NCI-H345 treated with DMSO at 0.1 percent for 48 hours (cell line): Measurements from ENCODE around the gene ADAM8.

Source experiments
- DNase-seq: peaks from one replicate; lab custom pipeline; 2025; ENCODE audit not compliant: unreplicated experiment; lab: John Stamatoyannopoulos, UW

Gene ADAM8

DNA sequence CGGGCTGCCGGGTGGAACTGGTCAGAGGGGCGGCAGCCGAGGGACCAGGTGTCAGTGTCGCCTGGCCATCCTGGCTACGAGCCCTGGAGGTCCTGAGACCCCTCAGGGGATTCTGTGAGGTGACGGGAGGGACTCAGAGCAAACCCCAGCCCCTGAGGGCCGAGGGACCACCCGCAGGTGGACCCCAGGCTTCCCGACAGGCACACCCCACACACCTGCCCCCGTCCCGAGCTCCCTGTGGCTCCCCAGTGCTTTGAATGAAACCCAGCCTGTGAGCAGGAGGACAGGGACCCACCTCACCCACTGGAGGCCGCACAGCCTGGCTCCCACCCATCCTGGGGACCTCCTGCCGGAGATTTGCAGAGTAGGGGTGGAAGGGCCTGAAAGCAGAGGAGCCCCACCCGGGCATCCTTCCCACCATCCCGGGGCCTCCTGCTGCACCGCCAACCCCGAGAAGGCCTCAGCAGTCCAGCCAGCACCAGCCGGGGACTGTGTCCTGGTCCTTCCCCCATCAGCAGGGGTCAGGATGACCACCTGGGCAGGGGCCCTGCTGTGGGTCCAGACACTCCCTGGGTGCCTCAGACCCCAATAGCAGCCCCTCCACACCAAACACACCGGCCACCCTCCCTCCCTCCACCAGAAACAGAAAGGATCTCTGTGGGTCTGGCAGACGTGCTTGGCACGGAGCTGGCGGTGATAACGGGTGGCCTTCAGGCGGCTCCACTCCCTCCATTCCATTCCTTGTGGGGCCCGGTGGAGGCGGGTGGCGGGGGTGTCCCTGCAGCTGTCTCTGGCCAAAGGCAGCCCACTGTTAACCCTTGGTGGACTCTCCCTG is 25.1 kb downstream of the ADAM8 start:
- DNase-seq = no peak

GRCh38 chr10:133249975-133250754 is 26.5 kb downstream of the ADAM8 start:
- DNase-seq = no peak

- DNase-seq = no peak
Observed at GRCh38 chr10:133249094-133249780, 27.4 kb downstream of the ADAM8 start.

DNA sequence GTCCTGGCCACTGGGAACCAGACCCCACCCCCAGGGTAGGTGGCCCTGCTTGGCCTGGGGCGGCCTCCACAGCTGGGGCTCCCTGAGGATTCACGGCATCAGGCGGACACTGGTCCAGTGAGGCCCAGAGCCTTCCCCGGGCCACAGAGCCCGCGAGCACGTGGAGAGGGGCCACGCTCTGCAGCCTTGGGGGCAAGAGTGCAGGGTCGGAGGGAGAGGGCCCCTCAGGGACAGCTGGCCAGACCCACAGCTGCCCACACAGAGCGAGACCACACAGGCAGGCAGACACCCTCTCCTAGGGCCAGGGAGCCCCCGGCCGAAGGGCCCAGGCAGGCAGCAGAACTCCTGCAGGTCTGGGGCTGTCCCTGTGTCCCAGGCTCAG is 28.3 kb downstream of the ADAM8 start:
- no peak for DNase-seq

- no peak for DNase-seq
Observed at GRCh38 chr10:133247681-133248333, 28.9 kb downstream of the ADAM8 start.

- no peak for DNase-seq
Observed at GRCh38 chr10:133246236-133246626, 30.4 kb downstream of the ADAM8 start.

DNA sequence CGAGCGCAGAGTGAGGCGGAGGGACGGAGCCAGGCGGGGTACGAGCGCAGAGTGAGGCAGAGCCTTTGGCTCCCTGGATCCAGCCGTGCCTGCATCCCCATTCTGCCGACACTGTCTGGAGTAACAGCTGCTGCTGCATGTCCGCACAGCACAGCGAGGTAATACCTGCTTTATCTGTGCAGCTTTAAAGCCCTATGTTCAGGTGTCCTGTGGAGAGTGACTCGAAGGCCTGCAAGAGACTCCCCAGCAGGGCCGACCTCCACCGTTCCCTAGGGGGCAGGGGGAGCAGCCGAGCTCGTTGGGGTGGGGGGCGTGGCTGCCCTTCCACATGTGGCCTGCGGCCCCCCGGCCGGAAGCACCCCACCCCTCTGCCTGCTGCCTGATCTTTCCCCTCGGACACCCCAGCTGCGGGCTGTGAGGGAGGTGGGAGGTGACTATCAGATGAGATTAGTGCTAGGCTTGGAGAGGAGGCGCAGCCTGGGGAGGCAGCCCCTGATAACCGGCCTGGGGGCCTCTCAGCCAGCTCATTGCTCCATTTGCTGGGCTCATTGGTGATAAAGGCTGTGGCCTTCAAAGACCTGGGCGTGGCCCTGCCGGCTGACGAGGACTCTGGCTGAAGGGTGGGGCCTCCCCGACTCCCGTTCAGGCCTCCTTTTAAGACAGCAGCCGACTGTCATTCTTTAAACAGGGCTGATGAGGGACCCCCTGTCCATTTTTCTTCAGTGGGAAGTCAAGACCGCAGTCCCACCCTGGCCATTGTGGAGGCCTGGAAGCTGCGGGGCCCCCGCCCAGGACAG is 31.0 kb downstream of the ADAM8 start:
- no peak for DNase-seq

DNA sequence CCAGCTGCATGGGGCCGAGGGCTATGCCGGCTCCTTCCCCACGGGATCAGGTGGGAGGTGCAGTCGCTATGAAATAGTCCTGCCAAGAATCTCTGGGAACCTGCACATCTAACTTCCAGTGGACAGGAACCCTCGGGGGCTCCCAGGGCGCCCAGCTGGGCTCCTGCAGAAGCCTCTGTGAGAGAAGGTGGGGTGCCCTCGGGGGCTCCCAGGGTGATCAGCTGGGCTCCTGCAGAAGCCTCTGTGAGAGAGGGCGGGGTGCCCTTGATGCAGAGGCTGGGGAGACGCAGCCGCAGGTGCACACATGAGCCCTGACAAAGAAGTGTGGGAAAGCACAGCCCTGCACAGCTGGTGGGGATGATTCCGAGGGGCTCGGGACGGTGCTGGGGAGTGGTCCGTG is 33.1 kb downstream of the ADAM8 start:
- no peak for DNase-seq

DNA sequence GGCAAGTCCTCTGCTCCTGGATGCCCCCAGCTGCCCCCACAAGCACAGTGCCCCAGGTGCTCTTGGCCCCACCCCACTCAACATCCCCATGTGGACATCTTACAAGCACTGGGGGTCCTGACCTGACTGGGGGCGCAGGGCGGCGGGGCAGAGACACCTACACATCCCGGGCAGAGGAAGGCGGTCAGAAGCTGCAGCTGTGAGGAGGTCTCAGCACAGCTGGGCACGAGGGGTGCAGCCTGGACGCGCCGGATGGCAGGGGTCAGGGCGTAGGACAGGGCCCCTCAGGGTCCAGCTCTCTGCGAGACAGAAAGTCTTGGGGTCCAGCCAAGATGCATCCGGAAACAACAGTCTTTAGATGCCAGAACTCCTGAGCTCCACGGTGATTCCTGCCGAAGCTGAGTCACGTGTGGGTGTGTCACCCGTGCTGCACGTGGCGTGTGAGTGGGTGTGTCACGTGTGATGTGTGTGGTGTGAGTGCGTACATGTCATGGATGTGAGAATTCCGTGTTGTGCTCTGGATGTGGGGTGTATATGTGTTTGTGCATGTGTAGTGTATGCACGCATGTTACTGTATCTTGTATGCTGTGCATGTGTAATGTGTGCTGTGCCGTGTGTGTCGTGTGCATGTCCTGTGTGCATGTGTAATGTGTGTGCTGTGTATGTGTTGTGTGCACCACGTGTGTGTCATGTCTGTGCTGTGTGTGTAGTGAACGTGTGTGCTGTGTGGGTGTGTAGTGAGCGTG is 33.9 kb downstream of the ADAM8 start:
- DNase-seq = no peak

DNA sequence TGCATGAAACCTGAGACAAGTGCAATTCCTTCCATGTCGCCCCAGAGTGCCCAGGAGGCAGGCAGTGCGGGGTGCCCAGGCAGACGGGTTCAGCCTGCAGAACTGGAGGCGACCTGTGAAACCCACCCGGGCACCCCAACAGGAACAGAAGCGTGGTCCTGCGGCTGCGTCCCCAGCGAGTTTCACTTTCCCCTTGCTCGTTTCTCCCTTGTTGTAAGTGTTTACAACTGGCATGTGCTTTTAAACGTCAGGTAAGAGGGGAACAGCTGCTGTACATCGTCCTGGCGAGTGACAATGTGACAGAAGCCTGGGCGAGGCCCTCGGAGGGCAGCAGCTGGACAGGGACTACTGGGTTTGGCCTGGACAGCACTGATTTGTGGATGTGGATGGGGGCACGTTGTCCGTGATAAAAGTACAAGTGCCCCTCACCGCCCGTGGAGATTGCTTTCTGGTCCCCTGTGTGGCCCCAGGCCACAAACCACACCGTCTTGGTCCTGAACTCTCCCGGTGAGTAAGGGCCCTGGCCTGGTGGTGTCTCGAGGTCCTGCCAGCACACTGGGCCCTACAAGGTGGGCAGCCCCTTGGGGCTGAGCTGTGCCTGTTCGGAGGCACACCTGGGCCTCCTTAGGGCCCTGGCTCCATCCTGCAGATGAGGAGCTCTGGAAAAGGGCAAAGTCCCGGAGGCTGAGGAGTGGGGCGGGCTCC is 35.0 kb downstream of the ADAM8 start:
- DNase-seq = no peak

- DNase-seq = no peak
Observed at GRCh38 chr10:133239990-133240389, 36.7 kb downstream of the ADAM8 start.

DNA sequence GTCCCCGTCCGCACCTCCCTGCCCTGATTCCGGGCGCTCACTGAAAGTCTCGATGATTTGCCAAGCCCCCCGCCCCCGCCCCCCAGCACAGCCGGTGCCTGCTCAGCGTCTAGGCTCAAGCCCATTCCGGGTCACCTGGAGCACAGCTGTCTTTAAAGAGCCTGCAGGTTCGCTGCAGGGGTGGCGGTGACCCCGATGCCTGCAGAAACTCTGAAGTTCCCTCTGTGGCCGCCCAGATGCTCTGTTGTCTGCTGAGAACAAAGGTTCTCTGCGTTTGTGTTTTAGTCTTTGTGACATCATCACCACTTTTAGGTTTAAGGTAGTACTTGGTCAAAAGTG is 38.2 kb downstream of the ADAM8 start:
- no peak for DNase-seq

- no peak for DNase-seq
Observed at GRCh38 chr10:133237588-133238465, 38.8 kb downstream of the ADAM8 start, which contains the start of gene VENTX. VENTX (plus strand) TSS chr10:133237855; CDS start chr10:133237915, 60 bp downstream.

DNA sequence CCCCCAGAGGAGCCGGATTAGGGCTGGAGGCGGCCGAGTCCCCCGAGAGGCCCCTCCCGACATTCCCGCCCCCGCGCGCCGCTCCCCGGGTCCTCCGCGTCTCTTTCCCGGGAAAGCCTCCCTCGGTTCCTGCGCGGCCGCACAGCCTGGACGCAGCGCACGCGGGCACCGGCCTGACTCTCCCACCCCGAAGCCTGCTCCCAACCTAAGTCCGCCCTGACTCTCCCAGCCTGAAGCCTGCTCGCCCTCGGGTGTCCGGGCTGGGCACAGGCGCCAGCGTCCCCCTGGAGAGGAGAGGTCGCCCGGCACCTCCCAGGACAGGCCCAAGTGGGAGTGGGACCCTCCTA is 39.5 kb downstream of the ADAM8 start:
- DNase-seq = no peak

GRCh38 chr10:133236401-133237240 is 40.0 kb downstream of the ADAM8 start:
- no peak for DNase-seq

- no peak for DNase-seq
Observed at GRCh38 chr10:133235932-133236331, 40.7 kb downstream of the ADAM8 start.

DNA sequence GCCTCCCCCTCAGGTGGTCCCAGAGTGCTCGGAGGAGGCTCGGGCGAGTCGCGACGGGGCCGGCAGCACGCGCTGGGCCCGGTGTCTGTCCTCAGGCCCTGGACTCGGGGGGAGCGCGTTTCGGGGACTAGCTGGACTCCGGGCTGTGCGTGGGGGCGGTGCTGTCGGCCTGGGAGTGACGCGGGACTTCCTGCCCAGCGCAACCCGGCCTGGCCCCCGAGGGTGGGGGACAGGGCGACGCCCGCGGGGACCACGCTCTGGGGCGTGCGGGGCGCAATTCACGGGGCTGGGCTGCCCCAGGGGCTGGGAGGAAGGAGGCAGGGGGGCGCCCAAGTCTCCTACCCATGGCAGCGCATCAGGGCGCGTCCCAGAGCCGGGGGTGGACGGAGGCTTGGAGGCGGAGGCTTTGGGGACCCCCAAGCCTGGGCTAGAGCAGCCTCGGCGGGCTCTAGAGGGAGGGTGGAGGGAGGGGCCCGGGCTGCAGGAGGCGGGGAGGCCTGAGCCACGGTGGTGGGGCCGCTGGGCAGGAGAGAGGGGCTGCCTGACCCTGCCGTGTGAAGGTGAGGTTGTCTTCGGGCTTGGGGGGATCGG is 41.3 kb downstream of the ADAM8 start:
- no peak for DNase-seq
